ENCODE data around the gene SMCO4.
"Not testable (repeated sequence)": the region's sequence is repeated elsewhere in the genome, so short reads cannot be mapped to it uniquely, and the experiment has no call there.

The SMCO4 gene

DNA sequence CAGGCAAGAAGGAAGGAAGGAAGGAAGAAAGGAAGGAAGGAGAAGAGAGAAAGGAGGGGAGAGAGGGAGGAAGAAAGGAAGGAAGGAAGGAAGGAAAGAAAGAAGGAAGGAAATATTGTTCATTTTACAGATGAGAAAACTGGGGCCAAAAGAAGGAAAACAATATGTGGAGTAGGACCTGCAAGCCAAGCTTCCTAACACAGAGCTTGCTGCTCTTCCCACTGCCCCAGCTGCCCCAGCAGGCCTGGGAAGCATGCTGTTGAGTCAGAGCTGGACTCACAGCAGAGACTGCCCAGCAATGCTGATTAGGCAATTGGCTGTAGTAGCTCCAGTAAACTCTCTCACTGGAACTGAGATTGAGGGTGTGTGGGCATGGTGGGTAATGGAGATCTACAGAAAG, 42.6 kb upstream of the SMCO4 start:
- H3K4me3 ChIP-seq (ENCODE audit: low read depth in 1 of 2, low read length in 1 of 2): no peak overlapping the region
- H3K4me1 ChIP-seq (ENCODE audit: control insufficient read depth in 1 of 2, insufficient read depth in 1 of 2, low read depth in 1 of 2, low read length in 1 of 2): no peaks in the 10 kb centered on the region
- no peaks in the 10 kb centered on the region for H3K9me3 ChIP-seq
- H3K36me3 ChIP-seq: no peaks in the 10 kb centered on the region
- H3K27ac ChIP-seq: no peak overlapping the region
- H3K27me3 ChIP-seq: no peaks in the 10 kb centered on the region
- TF ChIP-seq, protein P1, sequence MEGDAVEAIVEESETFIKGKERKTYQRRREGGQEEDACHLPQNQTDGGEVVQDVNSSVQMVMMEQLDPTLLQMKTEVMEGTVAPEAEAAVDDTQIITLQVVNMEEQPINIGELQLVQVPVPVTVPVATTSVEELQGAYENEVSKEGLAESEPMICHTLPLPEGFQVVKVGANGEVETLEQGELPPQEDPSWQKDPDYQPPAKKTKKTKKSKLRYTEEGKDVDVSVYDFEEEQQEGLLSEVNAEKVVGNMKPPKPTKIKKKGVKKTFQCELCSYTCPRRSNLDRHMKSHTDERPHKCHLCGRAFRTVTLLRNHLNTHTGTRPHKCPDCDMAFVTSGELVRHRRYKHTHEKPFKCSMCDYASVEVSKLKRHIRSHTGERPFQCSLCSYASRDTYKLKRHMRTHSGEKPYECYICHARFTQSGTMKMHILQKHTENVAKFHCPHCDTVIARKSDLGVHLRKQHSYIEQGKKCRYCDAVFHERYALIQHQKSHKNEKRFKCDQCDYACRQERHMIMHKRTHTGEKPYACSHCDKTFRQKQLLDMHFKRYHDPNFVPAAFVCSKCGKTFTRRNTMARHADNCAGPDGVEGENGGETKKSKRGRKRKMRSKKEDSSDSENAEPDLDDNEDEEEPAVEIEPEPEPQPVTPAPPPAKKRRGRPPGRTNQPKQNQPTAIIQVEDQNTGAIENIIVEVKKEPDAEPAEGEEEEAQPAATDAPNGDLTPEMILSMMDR (IDR thresholded peaks at IDR 0.05): no peak

DNA sequence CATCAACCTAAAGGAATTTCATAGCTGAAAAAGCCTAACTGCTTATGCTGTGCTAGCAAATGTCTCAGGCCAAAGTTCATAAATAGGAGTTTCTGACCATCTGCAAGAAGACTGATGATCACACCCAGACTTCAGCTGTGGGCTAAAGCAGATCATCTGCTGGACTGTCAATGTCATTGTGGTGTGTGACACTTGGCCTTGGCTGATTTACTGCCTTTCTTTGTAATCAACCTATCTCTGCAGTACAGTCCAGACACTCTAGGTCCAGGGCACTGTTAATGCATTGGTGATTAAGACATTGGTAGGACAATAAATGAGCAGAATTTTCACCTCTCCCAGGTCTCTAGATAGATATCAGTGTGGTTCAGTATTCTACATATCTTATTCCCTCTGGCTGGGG, 40.3 kb upstream of the SMCO4 start:
- H3K27me3 ChIP-seq: no peaks in the 10 kb centered on the region
- H3K4me1 ChIP-seq (ENCODE audit: control insufficient read depth in 1 of 2, insufficient read depth in 1 of 2, low read depth in 1 of 2, low read length in 1 of 2): no peaks in the 10 kb centered on the region
- no peak overlapping the region for H3K27ac ChIP-seq
- H3K9me3 ChIP-seq: no peaks in the 10 kb centered on the region
- no peak overlapping the region for H3K4me3 ChIP-seq (ENCODE audit: low read depth in 1 of 2, low read length in 1 of 2)
- no peaks in the 10 kb centered on the region for H3K36me3 ChIP-seq
- TF ChIP-seq, protein P1 (IDR thresholded peaks at IDR 0.05): no peak

DNA sequence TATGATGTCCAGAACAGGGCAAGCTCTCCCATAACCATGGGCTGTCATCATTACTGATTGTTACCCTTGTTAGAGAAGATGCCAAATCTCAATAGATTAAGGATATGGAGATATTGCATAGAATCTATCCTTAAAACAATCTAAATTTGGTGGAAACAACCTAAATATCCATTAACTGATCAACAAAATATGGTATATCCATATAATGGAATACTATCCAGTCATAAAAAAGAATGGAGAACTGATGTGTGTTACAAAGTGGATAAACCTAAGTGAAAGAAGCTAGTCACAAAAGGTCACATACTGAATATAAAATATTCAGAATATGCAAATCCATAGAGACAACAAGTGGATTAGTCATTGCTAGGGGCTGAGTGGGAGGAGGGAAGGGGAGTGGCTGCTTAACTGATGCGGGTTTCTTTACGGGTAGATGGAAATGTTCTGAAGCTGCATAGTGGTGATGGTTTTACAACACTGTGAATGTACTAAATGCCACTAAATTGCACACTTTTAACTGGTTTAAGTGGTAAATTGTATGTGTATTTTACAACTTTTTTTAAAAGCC, 36.1 kb upstream of the SMCO4 start:
- no peak overlapping the region for H3K4me3 ChIP-seq (ENCODE audit: low read depth in 1 of 2, low read length in 1 of 2)
- H3K9me3 ChIP-seq: no peaks in the 10 kb centered on the region
- no peaks in the 10 kb centered on the region for H3K27me3 ChIP-seq
- no peaks in the 10 kb centered on the region for H3K36me3 ChIP-seq
- TF ChIP-seq, protein P1 (IDR thresholded peaks at IDR 0.05): no peak
- H3K27ac ChIP-seq: no peak overlapping the region
- H3K4me1 ChIP-seq (ENCODE audit: control insufficient read depth in 1 of 2, insufficient read depth in 1 of 2, low read depth in 1 of 2, low read length in 1 of 2): no peaks in the 10 kb centered on the region

DNA sequence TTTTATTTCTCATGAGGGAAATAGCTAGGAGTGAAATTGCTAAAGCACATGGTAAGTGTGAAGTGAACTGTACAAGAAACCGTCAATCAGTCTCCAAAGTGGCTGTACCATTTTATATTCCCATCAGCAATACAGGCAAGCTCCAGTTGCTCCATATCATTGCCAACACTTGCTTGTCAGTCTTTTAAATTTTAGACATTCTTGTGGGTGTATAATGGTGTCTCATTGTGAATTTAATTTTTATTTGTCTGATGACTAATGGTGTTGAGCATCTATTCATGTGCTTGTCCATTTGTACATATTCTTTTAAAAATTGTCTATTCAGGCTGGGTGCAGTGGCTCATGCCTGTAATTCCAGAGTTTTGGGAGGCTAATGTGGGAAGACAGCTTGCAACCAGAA, 34.1 kb upstream of the SMCO4 start:
- Histone ChIP-seq H3K9me3 (no peaks in the 10 kb centered on the region), H3K4me1 (ENCODE audit: control insufficient read depth in 1 of 2, insufficient read depth in 1 of 2, low read depth in 1 of 2, low read length in 1 of 2) (no peaks in the 10 kb centered on the region), H3K4me3 (ENCODE audit: low read depth in 1 of 2, low read length in 1 of 2) (no peak overlapping the region), H3K36me3 (no peaks in the 10 kb centered on the region), H3K27ac (no peak overlapping the region), H3K27me3 (no peaks in the 10 kb centered on the region)
- TF ChIP-seq, protein P1 (IDR thresholded peaks at IDR 0.05): no peak

DNA sequence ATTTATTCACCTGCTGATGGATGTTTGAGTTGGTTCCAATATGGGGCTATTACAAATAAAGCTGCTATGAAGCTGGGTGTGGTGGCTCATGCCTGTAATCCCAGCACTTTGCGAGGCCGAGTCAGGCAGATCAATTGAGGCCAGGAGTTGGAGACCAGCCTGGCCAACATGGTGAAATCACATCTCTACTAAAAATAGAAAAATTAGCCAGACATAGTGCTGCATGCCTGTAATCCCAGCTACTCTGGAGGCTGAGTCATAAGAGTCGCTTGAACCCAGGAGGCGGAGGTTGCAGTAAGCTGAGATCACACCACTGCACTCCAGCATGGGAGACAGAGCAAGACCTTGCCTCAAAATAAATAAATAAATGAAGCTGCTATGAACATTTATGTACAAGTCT, 33.7 kb upstream of the SMCO4 start:
- H3K27ac ChIP-seq; H3K4me1 ChIP-seq (ENCODE audit: control insufficient read depth in 1 of 2, insufficient read depth in 1 of 2, low read depth in 1 of 2, low read length in 1 of 2); H3K4me3 ChIP-seq (ENCODE audit: low read depth in 1 of 2, low read length in 1 of 2): not testable (repeated sequence)

DNA sequence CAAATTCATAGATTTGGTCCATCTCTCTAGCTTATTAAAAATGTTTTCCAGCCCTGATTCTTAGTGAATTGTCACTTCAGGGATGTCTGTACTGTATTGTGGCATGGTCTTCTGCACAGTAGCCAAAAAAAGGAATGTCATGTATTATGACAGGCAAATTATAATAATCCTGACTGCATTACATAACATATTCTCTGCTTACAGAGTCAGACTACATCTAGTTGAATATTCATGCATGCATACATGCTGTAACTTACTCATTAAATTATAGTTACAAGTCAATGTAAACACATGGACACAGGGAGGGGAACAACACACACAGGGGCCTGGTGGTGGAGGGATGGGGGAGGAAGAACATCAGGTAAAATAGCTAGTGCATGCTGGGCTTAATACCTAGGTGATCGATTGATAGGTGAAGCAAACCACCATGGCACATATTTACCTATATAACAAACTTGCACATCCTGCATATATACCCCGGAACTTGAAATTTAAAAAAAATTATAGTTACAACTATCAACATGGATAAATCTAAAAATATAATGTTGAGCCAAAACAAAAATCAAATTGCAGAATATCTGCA, 31.5 kb upstream of the SMCO4 start:
- Histone ChIP-seq H3K27ac (no peak overlapping the region), H3K4me3 (ENCODE audit: low read depth in 1 of 2, low read length in 1 of 2) (no peak overlapping the region), H3K9me3 (no peaks in the 10 kb centered on the region), H3K36me3 (no peaks in the 10 kb centered on the region), H3K4me1 (ENCODE audit: control insufficient read depth in 1 of 2, insufficient read depth in 1 of 2, low read depth in 1 of 2, low read length in 1 of 2) (no peaks in the 10 kb centered on the region), H3K27me3 (no peaks in the 10 kb centered on the region)
- TF ChIP-seq, protein P1 (IDR thresholded peaks at IDR 0.05): no peak

More for the DNA sequence above, 33.7 kb upstream of the SMCO4 start:
- H3K9me3 ChIP-seq, H3K27me3 ChIP-seq, H3K36me3 ChIP-seq: not testable (repeated sequence)

All from neutrophil (primary cell).